CD8-positive, alpha-beta memory T cell (primary cell): Measurements from ENCODE around the gene FOXO4. TPM values are rescaled to one million over a fixed set of nuclear protein-coding genes. Genes with fewer than 3 reads are reported as not detected.

Source experiments
- CTCF ChIA-PET: fragments of 350-600 bp; sonication (Branson Sonifier 250); formaldehyde crosslinking; loops from one replicate; lab custom pipeline; 2021; ENCODE audit warnings: antibody characterized with exemption; lab: Charles Lee
- POLR2A ChIA-PET: fragments of 350-600 bp; sonication (Branson Sonifier 250); formaldehyde crosslinking; loops from one replicate; lab custom pipeline; 2021; ENCODE audit warnings: antibody characterized with exemption; lab: Charles Lee
- DNase-seq, 5 donors: peaks; one replicate each; pipeline versions ENCODE4 v3.0.0 to v3.0.0-alpha.2; 2020 to 2022; ENCODE audit warnings: mixed read lengths in 1 of 5
- H3K27ac ChIP-seq: one replicate; pipeline ENCODE4 v1.7.0; 2013; ENCODE audit warnings: low read depth, mild to moderate bottlenecking, low read length, moderate library complexity
- H3K27me3 ChIP-seq: 2 replicates; pipeline ENCODE4 v1.7.0; 2013; ENCODE audit warnings: low read length, mild to moderate bottlenecking; ENCODE audit not compliant: insufficient read depth, poor library complexity, severe bottlenecking
- H3K36me3 ChIP-seq: 2 replicates; pipeline ENCODE4 v1.7.0; 2013; ENCODE audit warnings: mild to moderate bottlenecking, low read length, moderate library complexity; ENCODE audit not compliant: insufficient read depth
- H3K4me1 ChIP-seq: 2 replicates; pipeline ENCODE4 v1.7.0; 2013; ENCODE audit warnings: mild to moderate bottlenecking, low read length, moderate library complexity; ENCODE audit not compliant: insufficient read depth
- H3K4me3 ChIP-seq: 2 replicates; pipeline ENCODE4 v1.7.0; 2013; ENCODE audit warnings: mild to moderate bottlenecking, low read length
- H3K9me3 ChIP-seq: 2 replicates; pipeline ENCODE4 v1.7.0; 2013; ENCODE audit warnings: mild to moderate bottlenecking, low read length
- H3K27ac Mint-ChIP-seq, 8 donors: one replicate each; pipeline ENCODE4 v1.8.0; 2020 to 2021; ENCODE audit warnings: mixed read lengths in 8 of 8, mild to moderate bottlenecking in 6 of 8, inconsistent platforms in 3 of 8, moderate library complexity in 3 of 8
- H3K27me3 Mint-ChIP-seq, 2 donors: one replicate each; pipeline ENCODE4 v1.8.0; 2020 to 2021; ENCODE audit warnings: mixed read lengths in 2 of 2, mild to moderate bottlenecking in 1 of 2, moderate library complexity in 1 of 2
- H3K36me3 Mint-ChIP-seq, 3 donors: one replicate each; pipeline ENCODE4 v1.8.0; 2020 to 2021; ENCODE audit warnings: mixed read lengths in 3 of 3, inconsistent platforms in 1 of 3, mild to moderate bottlenecking in 1 of 3
- H3K4me1 Mint-ChIP-seq, 3 donors: one replicate each; pipeline ENCODE4 v1.8.0; 2020 to 2021; ENCODE audit warnings: mixed read lengths in 3 of 3, inconsistent platforms in 1 of 3, mild to moderate bottlenecking in 1 of 3
- H3K4me3 Mint-ChIP-seq, 7 donors: one replicate each; pipeline ENCODE4 v1.8.0; 2020 to 2021; ENCODE audit warnings: mixed read lengths in 7 of 7, mild to moderate bottlenecking in 6 of 7, moderate library complexity in 4 of 7, inconsistent platforms in 2 of 7
- H3K9me3 Mint-ChIP-seq, 5 donors: one replicate each; pipeline ENCODE4 v1.8.0; 2020 to 2022; ENCODE audit warnings: mixed read lengths in 5 of 5, mild to moderate bottlenecking in 3 of 5, moderate library complexity in 2 of 5, inconsistent platforms in 1 of 5
- polyA plus RNA-seq: library from polyadenylated mRNA; unstranded; fragments of 300-500 nt; fragmentation: Illumina TruSeq; gene quantifications from one replicate; pipeline ENCODE4 v1.2.3, GENCODE V29; 2021
- total RNA-seq, 2 experiments: library from RNA; stranded (reverse); gene quantifications; one replicate each; pipeline ENCODE4 v1.2.3, GENCODE V29; 2021

Gene FOXO4
- total and polyA plus RNA-seq, 3 experiments from 2014 or later, result 2.8 to 13.8 (median 12.8) TPM

GRCh38 chrX:71147496-71148277 lies 52.0 kb downstream of the FOXO4 start:
- Histone ChIP-seq H3K27me3 (no peaks in the 10 kb centered on the region), H3K9me3 (no peaks in the 10 kb centered on the region), H3K4me1 (peaks cover 10% of the 10 kb centered on the region), H3K27ac (no peak overlapping the region), H3K36me3 (no peaks in the 10 kb centered on the region), H3K4me3 (no peak overlapping the region)
- no peaks in the 10 kb centered on the region for H3K9me3 Mint-ChIP-seq
- peaks cover 0 to 5% (median 1%) of the 10 kb centered on the region in 3 donors for H3K36me3 Mint-ChIP-seq
- CTCF ChIA-PET, result no interaction called here
- peaks cover 0 to 8% of the 10 kb centered on the region in 2 donors for H3K27me3 Mint-ChIP-seq
- H3K27ac Mint-ChIP-seq, result no peak overlapping the region
- POLR2A ChIA-PET, result interaction anchor here (0.7 kb wide), 1 partner anchor 36 kb away, joined by 3 read pairs; no protein-coding TSS in a partner anchor
- no peak for DNase-seq
- H3K4me3 Mint-ChIP-seq, result no peak overlapping the region
- peaks cover 7 to 19% (median 8%) of the 10 kb centered on the region in 3 donors for H3K4me1 Mint-ChIP-seq

DNA sequence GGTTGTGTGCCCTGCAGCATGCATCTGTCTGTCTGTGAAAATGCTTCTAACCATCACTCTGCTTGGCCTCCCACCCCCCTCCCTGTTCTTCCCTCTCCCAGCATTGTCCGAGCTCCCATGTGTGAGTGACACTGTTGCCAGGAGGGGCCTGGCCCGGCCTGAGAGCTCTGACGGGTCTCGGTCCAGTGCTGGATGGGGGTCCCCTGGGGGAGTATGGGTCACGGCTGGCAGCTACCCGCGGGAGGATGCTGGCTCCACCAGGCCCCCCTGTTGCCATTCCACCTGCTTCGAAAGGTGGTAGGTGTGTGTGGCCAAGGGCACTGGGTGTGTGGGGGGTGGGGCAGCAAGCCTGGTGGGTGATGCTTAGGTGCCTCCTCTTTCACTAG lies 52.6 kb downstream of the FOXO4 start:
- H3K4me3 ChIP-seq, result no peak overlapping the region
- Mint-ChIP-seq H3K4me1 (peaks cover 7 to 19% (median 8%) of the 10 kb centered on the region in 3 donors), H3K9me3 (no peaks in the 10 kb centered on the region), H3K36me3 (peaks cover 0 to 6% (median 1%) of the 10 kb centered on the region in 3 donors), H3K27me3 (peaks cover 0 to 8% of the 10 kb centered on the region in 2 donors), H3K27ac (no peak overlapping the region), H3K4me3 (no peak overlapping the region)
- CTCF ChIA-PET, result no interaction called here
- no peaks in the 10 kb centered on the region for H3K27me3 ChIP-seq
- H3K36me3 ChIP-seq, result no peaks in the 10 kb centered on the region
- POLR2A ChIA-PET, result interaction anchor here (0.7 kb wide), 1 partner anchor 35 kb away, joined by 3 read pairs; no protein-coding TSS in a partner anchor
- no peak overlapping the region for H3K27ac ChIP-seq
- no peaks in the 10 kb centered on the region for H3K9me3 ChIP-seq
- DNase-seq, result no peak
- H3K4me1 ChIP-seq, result peaks cover 10% of the 10 kb centered on the region

DNA sequence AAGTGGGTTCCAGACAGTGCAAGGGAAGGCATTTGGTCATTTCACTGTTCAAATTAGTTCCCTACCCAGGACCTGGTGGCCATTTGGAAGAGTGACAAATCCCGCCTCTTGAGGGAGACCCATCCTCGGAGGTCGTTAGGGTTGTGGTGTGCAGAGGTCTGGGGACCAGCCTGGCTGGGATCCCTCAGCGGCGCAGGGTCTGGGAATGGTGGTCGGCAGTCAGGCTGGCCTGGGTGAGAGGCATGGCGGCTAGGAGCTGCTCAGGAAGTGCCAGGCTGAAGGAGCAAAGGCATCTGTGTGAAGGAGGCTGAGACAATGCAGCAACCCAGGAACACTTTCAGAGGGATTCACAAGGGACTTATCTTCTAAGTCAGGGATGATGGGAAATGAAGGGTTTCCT lies 55.7 kb downstream of the FOXO4 start:
- Histone ChIP-seq H3K4me1 (peaks cover 4% of the 10 kb centered on the region), H3K36me3 (no peaks in the 10 kb centered on the region), H3K27me3 (no peaks in the 10 kb centered on the region), H3K4me3 (no peak overlapping the region), H3K9me3 (no peaks in the 10 kb centered on the region), H3K27ac (no peak overlapping the region)
- Mint-ChIP-seq H3K36me3 (peaks cover 0 to 9% (median 1%) of the 10 kb centered on the region in 3 donors), H3K4me1 (peaks cover 2 to 7% (median 2%) of the 10 kb centered on the region in 3 donors), H3K27me3 (peaks cover 0 to 7% of the 10 kb centered on the region in 2 donors), H3K9me3 (no peaks in the 10 kb centered on the region), H3K27ac (peak overlapping the region in 1 of 8 donors; percentile 93), H3K4me3 (no peak overlapping the region)
- no peak for DNase-seq
- ChIA-PET CTCF (no interaction called here), POLR2A (no interaction called here)

Other genes with a start within 250 kb of the FOXO4 start
- not detected for gene TEX11, start 187.1 kb upstream of the FOXO4 start, total RNA-seq
- not detected for gene TEX11, start 187.1 kb upstream of the FOXO4 start, polyA plus RNA-seq
- under 1 TPM; 0.16 to 0.28 TPM for gene SLC7A3, start 164.8 kb upstream of the FOXO4 start, total RNA-seq
- gene SLC7A3, start 164.8 kb upstream of the FOXO4 start, polyA plus RNA-seq, result 1.5 TPM
- 10 to 100 TPM; 56.5 to 60.0 TPM for gene SNX12, start 27.5 kb upstream of the FOXO4 start, total RNA-seq
- gene SNX12, start 27.5 kb upstream of the FOXO4 start, polyA plus RNA-seq, result 4.3 TPM
- gene CXorf65, start 10.9 kb downstream of the FOXO4 start, total RNA-seq, result 10 to 100 TPM in 1 of 2 experiments, 1 to 10 TPM in 1; 9.5 to 11.0 TPM
- gene CXorf65, start 10.9 kb downstream of the FOXO4 start, polyA plus RNA-seq, result 4.9 TPM
- 100 to 1,000 TPM; 312 to 323 TPM for gene IL2RG, start 15.7 kb downstream of the FOXO4 start, total RNA-seq
- 1,411 TPM for gene IL2RG, start 15.7 kb downstream of the FOXO4 start, polyA plus RNA-seq
- 10 to 100 TPM; 49.3 to 61.1 TPM for gene MED12, start 22.7 kb downstream of the FOXO4 start, total RNA-seq
- 19.0 TPM for gene MED12, start 22.7 kb downstream of the FOXO4 start, polyA plus RNA-seq
- under 1 TPM; 0.46 to 0.69 TPM for gene NLGN3, start 49.0 kb downstream of the FOXO4 start, total RNA-seq
- gene NLGN3, start 49.0 kb downstream of the FOXO4 start, polyA plus RNA-seq, result 0.16 TPM
- gene GJB1, start 127.4 kb downstream of the FOXO4 start, total RNA-seq, result not detected
- not detected for gene GJB1, start 127.4 kb downstream of the FOXO4 start, polyA plus RNA-seq
- gene ZMYM3, start 158.3 kb downstream of the FOXO4 start, total RNA-seq, result 10 to 100 TPM; 16.5 to 16.7 TPM
- gene ZMYM3, start 158.3 kb downstream of the FOXO4 start, polyA plus RNA-seq, result 7.4 TPM
- gene NONO, start 187.8 kb downstream of the FOXO4 start, total RNA-seq, result 100 to 1,000 TPM; 532 to 542 TPM
- gene NONO, start 187.8 kb downstream of the FOXO4 start, polyA plus RNA-seq, result 170 TPM
- 1 to 10 TPM; 3.7 to 3.8 TPM for gene ITGB1BP2, start 205.9 kb downstream of the FOXO4 start, total RNA-seq
- not detected for gene ITGB1BP2, start 205.9 kb downstream of the FOXO4 start, polyA plus RNA-seq